ENCODE measurements around the gene FHAD1.

DNA sequence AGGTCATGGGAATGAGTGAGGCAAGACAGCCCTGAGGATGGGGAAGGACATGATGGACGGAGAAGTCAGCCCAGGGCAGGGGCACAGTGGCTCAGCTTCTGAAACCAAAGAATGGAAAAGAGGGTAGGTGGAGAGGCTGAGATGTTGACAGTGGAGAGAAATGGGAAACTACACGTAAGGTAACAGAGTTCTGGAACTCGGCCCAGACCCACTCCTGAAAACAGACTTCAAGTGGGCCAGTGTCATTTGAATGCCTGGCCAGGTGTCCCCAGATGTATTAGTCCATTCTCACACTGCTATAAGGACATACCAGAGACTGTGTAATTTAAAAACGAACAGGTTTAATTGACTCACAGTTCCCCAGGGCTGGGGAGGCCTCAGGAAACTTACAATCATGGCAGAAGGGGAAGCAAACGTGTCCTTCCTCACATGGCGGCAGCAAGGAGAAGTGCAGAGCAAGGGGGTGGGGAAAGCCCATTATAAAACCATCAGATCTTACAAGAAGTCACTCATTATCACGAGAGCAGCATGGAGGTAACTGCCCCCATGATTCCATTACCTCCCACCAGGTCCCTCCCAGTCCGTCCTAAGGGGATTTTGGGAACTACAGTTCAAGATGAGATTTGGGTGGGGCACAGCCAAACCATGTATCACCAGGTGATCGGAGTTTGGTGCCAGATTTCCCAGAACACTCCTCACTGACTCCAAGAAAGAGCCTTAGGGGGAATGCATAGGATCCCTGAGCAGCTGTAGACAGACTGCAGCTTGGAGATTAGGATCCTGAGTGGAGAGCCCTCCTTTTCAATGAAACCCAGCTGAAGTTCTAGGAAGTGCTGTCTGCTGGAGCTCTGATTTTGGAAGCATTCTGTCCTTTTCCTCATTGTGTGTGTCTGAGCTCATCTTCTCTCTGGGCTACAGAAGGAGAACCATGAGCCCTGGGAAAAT, 40.3 kb downstream of the FHAD1 start:
- TF ChIP-seq, protein P1, sequence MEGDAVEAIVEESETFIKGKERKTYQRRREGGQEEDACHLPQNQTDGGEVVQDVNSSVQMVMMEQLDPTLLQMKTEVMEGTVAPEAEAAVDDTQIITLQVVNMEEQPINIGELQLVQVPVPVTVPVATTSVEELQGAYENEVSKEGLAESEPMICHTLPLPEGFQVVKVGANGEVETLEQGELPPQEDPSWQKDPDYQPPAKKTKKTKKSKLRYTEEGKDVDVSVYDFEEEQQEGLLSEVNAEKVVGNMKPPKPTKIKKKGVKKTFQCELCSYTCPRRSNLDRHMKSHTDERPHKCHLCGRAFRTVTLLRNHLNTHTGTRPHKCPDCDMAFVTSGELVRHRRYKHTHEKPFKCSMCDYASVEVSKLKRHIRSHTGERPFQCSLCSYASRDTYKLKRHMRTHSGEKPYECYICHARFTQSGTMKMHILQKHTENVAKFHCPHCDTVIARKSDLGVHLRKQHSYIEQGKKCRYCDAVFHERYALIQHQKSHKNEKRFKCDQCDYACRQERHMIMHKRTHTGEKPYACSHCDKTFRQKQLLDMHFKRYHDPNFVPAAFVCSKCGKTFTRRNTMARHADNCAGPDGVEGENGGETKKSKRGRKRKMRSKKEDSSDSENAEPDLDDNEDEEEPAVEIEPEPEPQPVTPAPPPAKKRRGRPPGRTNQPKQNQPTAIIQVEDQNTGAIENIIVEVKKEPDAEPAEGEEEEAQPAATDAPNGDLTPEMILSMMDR (IDR thresholded peaks at IDR 0.05; ENCODE audit: low read depth, low read length), result no peak
- no peak for TF ChIP-seq EZH2phosphoT487 (IDR thresholded peaks at IDR 0.05; ENCODE audit: low read depth)
